Umbilical cord (tissue), 2 donors: ENCODE measurements around the gene ZBTB3. TPM values are rescaled to one million over a fixed set of nuclear protein-coding genes. Genes with fewer than 3 reads are reported as not detected.
A peak's percentile ranks its signal among the peaks of the same experiment; 100 is the strongest.
"Not testable (repeated sequence)": the region's sequence is repeated elsewhere in the genome, so short reads cannot be mapped to it uniquely, and the experiment has no call there.

Source experiments
- DNase-seq: peaks from one replicate; pipeline ENCODE4 v3.0.0-alpha.2; 2015; ENCODE audit warnings: low spot score
- total RNA-seq: library from RNA; depleted of rRNA; stranded (reverse); fragments of >200 nt; gene quantifications from one replicate; pipeline ENCODE4 v1.2.3, GENCODE V29; 2014; ENCODE audit warnings: low replicate concordance; ENCODE audit not compliant: insufficient read depth

ZBTB3 gene
- total RNA-seq = 6.5 TPM

DNA sequence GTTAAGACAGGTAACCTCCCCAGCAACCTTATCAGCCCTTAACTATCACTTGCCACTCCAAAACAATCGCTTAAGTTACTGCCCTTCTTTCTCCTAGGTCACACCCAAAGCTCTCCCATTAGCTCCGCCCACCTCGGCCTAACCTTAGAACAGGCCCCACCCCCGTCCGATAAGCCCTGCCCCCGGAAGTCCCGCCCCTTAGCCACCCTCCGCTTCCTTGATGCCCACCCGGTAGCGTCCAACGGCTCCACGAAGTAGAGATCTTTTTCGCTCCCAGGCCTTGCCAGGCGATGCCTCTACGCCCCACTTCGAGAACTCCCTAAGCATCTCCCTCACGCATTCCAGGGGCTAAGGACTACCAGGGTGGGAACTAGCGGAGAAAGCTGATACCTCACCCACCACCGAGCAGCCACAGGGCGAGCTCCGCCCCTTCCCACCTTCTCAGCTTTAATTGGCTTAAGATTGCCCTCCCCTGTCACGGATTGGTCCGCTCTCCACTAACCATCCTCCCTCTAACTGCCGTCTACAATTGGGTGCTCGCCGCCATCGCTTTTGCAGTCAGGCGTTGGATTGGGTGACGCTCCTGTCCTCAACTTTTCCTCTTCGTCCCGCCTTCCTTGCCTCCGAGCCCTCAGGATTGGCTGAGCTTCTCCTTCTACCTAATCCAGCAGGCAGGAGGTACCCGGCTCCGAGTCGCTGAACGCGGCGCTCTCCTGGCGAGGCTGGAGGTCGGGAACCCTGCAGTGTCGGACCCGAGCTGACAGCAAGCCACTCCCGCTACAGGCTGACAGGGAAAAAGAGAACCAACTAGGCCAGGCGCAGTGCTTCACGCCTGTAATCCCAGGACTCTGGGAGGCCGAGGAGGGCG, at the start of gene ZBTB3:
Gene ZBTB3 (minus strand): TSS at position 425 of the 868 bp plus-strand sequence. CDS start 496 bp downstream, outside the sequence.
- peak; percentile 99 for DNase-seq

GRCh38 chr11:62801071-62801470, 47.1 kb upstream of the ZBTB3 start:
- DNase-seq = no peak

- no peak for DNase-seq
Observed at GRCh38 chr11:62799486-62799885, 45.5 kb upstream of the ZBTB3 start.

- DNase-seq = no peak
Observed at GRCh38 chr11:62796281-62796680, 42.3 kb upstream of the ZBTB3 start.

DNA sequence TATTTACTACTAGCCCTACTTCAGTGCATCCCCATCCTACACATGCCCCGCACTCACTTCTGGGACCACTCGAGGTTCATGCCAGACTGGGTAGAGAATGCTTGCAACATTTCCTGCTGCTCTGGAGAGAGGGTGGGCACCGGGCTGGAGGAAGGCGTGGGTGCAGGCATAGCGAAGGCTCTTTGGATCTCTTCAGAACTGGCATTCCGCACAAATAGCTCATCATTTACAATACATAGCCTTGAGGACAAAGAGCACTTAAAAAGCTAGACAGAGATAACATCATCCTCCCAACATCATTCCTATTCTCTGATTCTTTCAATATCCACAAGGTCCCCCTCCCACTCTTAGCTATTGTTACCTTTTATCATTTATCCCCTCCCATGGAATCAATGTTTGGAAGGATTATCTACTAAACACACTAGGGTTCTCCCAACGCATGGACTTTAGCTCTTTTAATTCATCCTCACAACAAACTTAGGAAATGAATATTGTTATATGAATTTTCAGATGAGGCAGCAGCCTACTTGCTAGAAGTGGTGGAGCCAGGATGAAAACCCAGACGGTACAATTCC, 40.3 kb upstream of the ZBTB3 start:
- no peak for DNase-seq

DNA sequence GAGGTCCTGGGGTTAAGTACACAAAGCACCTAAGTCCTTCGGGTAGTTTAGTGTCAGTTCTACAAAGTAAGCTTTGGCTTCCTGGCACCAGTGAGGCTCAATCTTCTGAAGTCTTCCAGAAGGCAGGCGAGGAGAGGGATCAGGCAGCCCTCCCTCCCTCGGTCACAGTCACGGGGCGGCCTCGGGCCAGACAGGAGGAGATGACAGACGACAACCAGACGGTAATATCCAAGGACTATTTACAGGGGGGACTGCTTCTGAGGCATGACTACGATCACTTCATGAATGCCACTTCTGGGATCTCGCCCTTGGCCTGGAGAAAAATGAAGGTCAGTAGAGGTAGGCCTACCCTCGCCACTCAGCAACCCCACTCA, 38.2 kb upstream of the ZBTB3 start:
- no peak for DNase-seq

GRCh38 chr11:62791501-62792201, 37.7 kb upstream of the ZBTB3 start, which contains the start of gene TMEM223:
TSS of gene TMEM223 (minus strand) at chr11:62792006. CDS start at chr11:62791994, 12 bp downstream.
- DNase-seq = peak; percentile 94

GRCh38 chr11:62789576-62789975, 35.6 kb upstream of the ZBTB3 start:
- DNase-seq = no peak

DNA sequence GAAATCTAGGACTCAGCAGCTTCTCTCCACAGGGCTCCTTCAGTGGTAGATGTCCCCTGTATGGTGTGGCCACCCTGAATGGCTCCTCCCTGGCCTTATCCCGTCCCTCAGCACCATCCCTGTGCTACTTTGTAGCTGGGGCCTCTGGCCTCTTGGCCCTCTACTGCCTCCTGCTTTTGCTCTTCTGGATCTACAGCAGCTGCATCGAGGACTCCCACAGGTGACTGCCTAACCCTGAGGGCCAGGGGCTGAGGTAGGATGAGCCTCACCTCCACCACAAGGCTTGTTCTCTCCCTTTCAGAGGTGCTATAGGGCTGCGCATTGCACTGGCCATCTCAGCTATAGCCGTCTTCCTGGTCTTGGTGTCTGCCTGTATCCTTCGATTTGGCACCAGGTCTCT, 35.0 kb upstream of the ZBTB3 start:
- no peak for DNase-seq

DNA sequence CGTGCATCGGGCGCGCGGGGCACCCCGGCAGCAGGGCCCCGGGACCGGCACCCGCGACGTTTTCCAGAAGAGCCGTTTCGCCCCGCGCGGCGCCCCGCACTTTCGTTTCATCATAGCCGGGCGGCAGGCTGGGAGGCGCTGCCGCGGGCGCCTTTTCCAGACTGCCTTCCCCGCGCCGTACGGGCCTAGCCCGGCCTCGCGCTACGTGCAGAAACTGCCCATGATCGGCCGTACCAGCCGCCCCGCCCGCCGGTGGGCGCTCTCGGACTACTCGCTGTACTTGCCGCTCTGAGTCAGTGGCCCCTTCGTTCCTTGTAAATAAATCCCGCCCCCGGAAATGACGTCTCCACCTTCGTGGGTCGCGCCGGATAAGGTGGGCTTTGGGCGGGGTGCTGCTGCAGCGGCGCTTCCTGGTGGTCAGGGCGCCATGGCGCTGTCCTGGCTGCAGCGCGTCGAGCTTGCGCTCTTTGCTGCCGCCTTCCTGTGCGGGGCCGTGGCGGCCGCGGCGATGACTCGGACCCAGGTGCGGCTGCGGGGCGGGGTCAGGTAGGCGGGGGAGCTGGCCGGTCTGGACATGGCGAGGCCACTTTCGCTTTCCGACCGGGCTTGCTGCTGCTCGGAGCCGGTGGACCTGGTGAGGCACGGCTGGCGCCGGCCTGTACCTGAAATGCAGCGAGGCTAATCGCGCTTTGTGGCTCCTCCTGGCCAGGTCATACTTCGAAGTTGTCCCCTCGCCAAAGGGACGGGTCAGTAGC, 33.2 kb upstream of the ZBTB3 start, which contains the start of gene TMEM179B:
Gene TMEM179B (plus strand): TSS at position 398 of the 755 bp plus-strand sequence. CDS start 30 bp downstream, at position 428.
- peak; percentile 99 for DNase-seq

- peak; percentile 91 for DNase-seq
Observed at GRCh38 chr11:62786318-62787004, 32.5 kb upstream of the ZBTB3 start.

GRCh38 chr11:62782753-62783152, 28.8 kb upstream of the ZBTB3 start:
- no peak for DNase-seq

DNA sequence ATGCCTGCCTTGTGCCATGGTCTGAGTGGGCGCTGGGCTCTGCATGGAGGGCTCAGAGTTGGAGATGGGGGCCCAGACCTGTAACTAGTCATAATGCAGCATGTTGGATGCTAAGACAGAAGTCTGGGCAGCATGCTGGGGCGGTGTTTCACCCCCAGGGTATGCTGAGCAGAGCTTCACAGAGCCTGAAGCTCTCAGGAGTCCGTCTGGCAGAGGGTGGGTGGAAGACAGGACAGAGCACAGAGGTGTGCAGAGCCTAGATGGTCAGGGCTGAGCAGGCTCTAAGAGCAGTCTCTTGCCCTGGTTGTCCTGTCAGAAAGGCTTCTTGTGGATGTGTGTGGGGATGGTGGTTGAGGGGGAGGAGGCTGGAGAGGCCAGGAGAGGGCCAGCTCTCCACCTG, 24.5 kb upstream of the ZBTB3 start:
- no peak for DNase-seq

DNA sequence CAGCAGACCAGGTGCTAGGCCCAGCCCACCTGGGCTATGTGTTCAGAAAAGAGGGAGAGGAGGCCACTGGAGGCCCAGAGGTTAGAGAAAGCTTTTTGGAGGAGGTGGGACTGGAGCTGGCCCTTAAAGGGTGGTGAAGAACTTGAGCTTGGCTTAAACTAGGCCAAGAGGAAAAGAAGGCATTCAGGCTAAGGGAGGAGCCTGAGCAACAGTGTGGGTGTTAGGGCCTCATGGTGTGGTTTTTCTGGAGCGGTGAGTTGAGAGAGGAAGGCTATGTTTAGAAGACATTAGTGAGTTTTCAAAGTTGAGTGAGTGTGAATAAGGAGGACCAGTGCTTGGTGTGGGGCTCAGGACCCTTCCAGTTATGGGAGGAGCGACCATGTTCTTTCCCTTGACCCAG, 23.4 kb upstream of the ZBTB3 start:
- DNase-seq = no peak

DNA sequence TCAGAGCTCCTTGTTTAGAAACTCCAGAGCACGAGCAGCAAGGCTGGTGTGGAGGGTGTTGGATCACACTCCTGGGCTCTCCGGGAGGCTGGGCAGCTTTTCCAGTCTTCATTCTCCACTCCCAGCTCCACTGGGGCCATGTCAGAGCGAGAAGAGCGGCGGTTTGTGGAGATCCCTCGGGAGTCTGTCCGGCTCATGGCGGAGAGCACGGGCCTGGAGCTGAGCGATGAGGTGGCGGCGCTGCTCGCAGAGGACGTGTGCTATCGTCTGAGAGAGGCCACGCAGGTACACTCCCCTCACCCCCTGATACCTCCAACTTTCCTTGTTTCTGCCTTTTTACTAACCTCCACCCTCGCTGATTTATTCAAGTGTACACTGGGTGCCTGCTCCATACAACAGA, 21.7 kb upstream of the ZBTB3 start:
- no peak for DNase-seq

DNA sequence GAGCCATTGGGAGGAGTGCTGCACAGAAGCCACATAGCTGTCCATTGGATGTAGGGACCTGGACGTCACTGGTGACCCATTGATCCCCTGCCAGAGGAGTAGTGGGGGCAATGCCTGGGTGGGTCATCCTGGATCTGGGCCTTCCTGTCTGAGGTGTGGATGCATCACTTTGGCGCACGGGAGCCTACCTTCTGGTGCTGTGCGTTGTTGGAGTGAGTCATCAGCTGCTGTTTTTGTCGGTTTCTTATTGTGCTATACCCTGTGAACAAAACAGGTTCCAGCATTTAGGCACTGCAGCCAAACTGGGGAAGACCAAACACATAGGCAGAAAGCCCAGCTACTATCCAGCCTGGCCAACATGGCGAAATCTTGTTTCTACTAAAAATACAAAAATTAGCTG, 20.4 kb upstream of the ZBTB3 start:
- DNase-seq = no peak

DNA sequence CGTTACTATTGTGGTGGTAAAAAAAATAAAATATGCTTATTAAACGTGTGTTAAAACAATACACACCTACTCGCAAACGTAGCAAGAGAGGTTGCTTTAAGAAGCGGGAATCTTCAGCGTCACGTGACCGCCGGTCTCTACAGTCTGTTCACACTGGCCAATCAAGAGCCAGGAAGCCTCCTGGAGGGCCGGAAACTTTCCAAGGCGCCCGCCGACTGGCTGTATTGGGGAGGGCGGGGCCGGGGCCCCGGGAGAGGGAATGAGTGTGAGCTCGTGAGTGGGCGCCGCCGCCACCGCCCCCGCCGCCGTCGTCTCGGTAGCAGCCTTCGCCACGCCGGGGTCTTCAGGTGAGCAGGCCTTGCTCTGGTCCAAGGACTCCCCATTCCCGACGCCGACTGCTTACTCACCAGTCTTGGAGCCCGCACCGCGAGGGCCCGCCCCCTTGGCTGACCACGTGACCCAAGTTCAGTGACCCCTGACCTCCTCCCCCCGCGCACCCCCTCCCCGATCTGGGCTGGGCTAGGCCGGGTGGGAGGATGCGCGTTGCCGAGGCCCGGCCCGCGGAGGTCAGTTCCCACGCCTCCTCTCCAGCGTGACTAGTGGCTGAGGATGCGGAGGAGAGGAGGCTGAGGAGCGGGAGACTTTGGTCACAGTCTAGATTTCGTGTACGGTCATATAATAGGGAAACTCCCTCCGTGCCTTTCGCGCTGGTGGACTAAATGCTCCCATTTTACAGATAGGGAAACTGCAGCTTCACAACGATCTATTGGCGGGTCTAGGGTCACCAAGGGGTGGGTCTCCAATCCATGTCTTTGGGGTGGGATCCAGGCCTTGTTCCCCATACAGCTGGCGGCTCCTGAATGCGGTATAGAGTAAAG, 17.4 kb upstream of the ZBTB3 start, which contains the start of gene TAF6L:
Gene TAF6L (plus strand): TSS at position 253 of the 878 bp plus-strand sequence. CDS start 4,388 bp downstream, outside the sequence.
- DNase-seq = peak; percentile 99

DNA sequence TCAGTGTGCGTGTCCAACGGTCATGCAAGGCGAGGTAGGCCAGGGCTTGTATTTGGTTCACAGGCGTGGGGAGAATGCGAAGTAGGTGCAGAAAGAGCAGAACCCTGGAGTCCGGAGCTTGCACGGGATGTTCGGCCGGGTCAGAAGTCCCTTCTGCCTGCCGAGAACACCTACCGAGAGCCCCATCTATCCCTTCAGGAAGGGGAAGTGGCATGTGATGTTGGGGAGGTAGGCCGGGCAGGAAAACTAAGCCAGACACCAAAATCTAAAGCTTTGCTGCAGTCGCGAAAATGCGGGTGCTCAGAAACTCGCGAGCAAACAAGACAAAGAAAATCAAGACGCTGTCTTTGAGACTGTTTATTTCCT, 16.8 kb upstream of the ZBTB3 start:
- no peak for DNase-seq

GRCh38 chr11:62760867-62761227, 6.9 kb upstream of the ZBTB3 start:
- not testable (repeated sequence) for DNase-seq
